ENCODE data around the gene PRAF2. TPM values are rescaled to one million over a fixed set of nuclear protein-coding genes. Genes with fewer than 3 reads are reported as not detected.

PRAF2 gene
- total and polyA plus RNA-seq, 9 of the 15 experiments (the other 6 are each of a cell fraction or from before 2014, with no cell fraction given): 0.24 to 5.7 (median 2.0) TPM

GRCh38 chrX:49043987-49044281 lies 29.9 kb downstream of the PRAF2 start (continued):
- TF ChIP-seq CBX3 (IDR thresholded peaks at IDR 0.05; ENCODE audit: borderline replicate concordance in 1 of 2, low read length in 2 of 2) (no peak), ZFP36 (IDR thresholded peaks at IDR 0.05; ENCODE audit: low read depth, low read length, partially characterized antibody) (no peak), SOX6 (IDR thresholded peaks at IDR 0.05) (peak; percentile 6; the same call in 1 of the 2 replicates), DACH1 (IDR thresholded peaks at IDR 0.05; ENCODE audit: partially characterized antibody) (peak; percentile 26), TCFL5 (CRISPR knock-in tag; conservative IDR thresholded peaks at IDR 0.05) (no peak), L3MBTL2 (IDR thresholded peaks at IDR 0.05) (peak; percentile 33; the same call in 1 of the 2 replicates), CUX1 (CRISPR knock-in tag; IDR thresholded peaks at IDR 0.05) (no peak)
